GM10248 (cell line): Measurements from ENCODE around the gene SMYD3.

Experiments
- CTCF ChIA-PET: fragments of 300-600 bp; sonication (Branson Sonifier 250); formaldehyde crosslinking; extraction: SDS; loops from one replicate; lab custom pipeline; 2021; ENCODE audit warnings: antibody characterized with exemption; lab: Yijun Ruan, JAX
- POLR2A ChIA-PET: fragments of 350-650 bp; sonication (Branson Sonifier 250); formaldehyde crosslinking; extraction: SDS; loops from one replicate; lab custom pipeline; 2020; ENCODE audit warnings: antibody characterized with exemption; lab: Yijun Ruan, JAX
- DNase-seq: peaks from one replicate; pipeline ENCODE4 v3.0.0; 2012; ENCODE audit errors: extremely low spot score
- CTCF ChIP-seq: IDR thresholded peaks from 2 replicates; pipeline ENCODE4 v1.5.1; 2012; ENCODE audit warnings: mild to moderate bottlenecking, low read depth; ENCODE audit errors: extremely low read depth, missing control alignments, control extremely low read depth

The SMYD3 gene

GRCh38 chr1:245859493-245860114 is 647.5 kb downstream of the SMYD3 start:
- ChIA-PET CTCF (interaction anchor here (1.9 kb wide), 1 partner anchor 62 kb away, joined by 5 read pairs; no protein-coding TSS in a partner anchor), POLR2A (no interaction called here)
- no peak for DNase-seq
- no peak for TF ChIP-seq CTCF

GRCh38 chr1:245858722-245859492 is 648.2 kb downstream of the SMYD3 start:
- peak; percentile 3 for TF ChIP-seq CTCF
- DNase-seq, result no peak
- CTCF ChIA-PET, result interaction anchor here (0.9 to 1.9 kb wide), 3 partner anchors 9 to 63 kb away, joined by 4 to 5 read pairs (median 5); no protein-coding TSS in a partner anchor
- POLR2A ChIA-PET, result no interaction called here

GRCh38 chr1:245858022-245858721 is 648.9 kb downstream of the SMYD3 start:
- no peak for TF ChIP-seq CTCF
- DNase-seq, result no peak
- CTCF ChIA-PET, result interaction anchor here (0.7 to 1.9 kb wide), 4 partner anchors 9 to 63 kb away, joined by 3 to 5 read pairs (median 4); no protein-coding TSS in a partner anchor
- POLR2A ChIA-PET, result interaction anchor here (0.6 kb wide), 1 partner anchor 266 kb away, joined by 3 read pairs; no protein-coding TSS in a partner anchor

GRCh38 chr1:245856944-245857531 is 650.0 kb downstream of the SMYD3 start:
- POLR2A ChIA-PET, result no interaction called here
- CTCF ChIA-PET, result no interaction called here
- TF ChIP-seq CTCF, result no peak
- no peak for DNase-seq

- TF ChIP-seq CTCF, result no peak
- no peak for DNase-seq
- CTCF ChIA-PET, result no interaction called here
- POLR2A ChIA-PET, result no interaction called here
Measured at GRCh38 chr1:245855846-245856730, 651.0 kb downstream of the SMYD3 start.
